Endothelial cell of umbilical vein (primary cell): ENCODE data around the gene CORO2B.

Experiments
- CTCF ChIP-seq, 2 donors: IDR thresholded peaks; 1 replicate in 1 of 2; 2 replicates in 1 of 2; pipeline ENCODE4 v1.5.1; 2011; ENCODE audit warnings: low read length in 2 of 2, mild to moderate bottlenecking in 2 of 2, moderate library complexity in 2 of 2, control low read depth in 1 of 2, inconsistent platforms in 1 of 2, low read depth in 1 of 2; ENCODE audit not compliant: insufficient read depth in 1 of 2; ENCODE audit errors: extremely low read depth in 1 of 2
- EZH2 ChIP-seq: IDR thresholded peaks from 2 replicates; pipeline ENCODE4 v1.6.1; 2012; ENCODE audit warnings: borderline replicate concordance, low read depth, mild to moderate bottlenecking, moderate library complexity, low read length, inconsistent platforms; ENCODE audit not compliant: severe bottlenecking
- MYC ChIP-seq: IDR thresholded peaks from one replicate; pipeline ENCODE4 v1.6.1; 2011; ENCODE audit warnings: mild to moderate bottlenecking, low read depth, low read length
- POLR2A ChIP-seq: IDR thresholded peaks from 2 replicates; pipeline ENCODE4 v1.6.1; 2012; ENCODE audit warnings: low read depth, mild to moderate bottlenecking, control low read depth, low read length
- POLR2AphosphoS5 ChIP-seq: IDR thresholded peaks from 2 replicates; pipeline ENCODE4 v1.6.1; 2012; ENCODE audit warnings: low read depth, mild to moderate bottlenecking, control low read depth, low read length, moderate library complexity; ENCODE audit not compliant: insufficient read depth

GRCh38 chr15:68699124-68699880 lies 120.5 kb downstream of the CORO2B start:
- TF ChIP-seq POLR2A: no peak
- TF ChIP-seq EZH2: no peak
- no peak for TF ChIP-seq MYC
- TF ChIP-seq POLR2AphosphoS5: no peak
- TF ChIP-seq CTCF (IDR thresholded peaks at IDR 0.05; ENCODE audit: extremely low read depth in 1 of 2, insufficient read depth in 1 of 2, low read depth in 1 of 2, low read length in 2 of 2): no peak
